Fibroblast of skin of abdomen (primary cell): ENCODE measurements around the gene CIPC.

Source experiments
- DNase-seq: peaks from one replicate; pipeline ENCODE4 v3.0.0-alpha.2; 2013

The CIPC gene

DNA sequence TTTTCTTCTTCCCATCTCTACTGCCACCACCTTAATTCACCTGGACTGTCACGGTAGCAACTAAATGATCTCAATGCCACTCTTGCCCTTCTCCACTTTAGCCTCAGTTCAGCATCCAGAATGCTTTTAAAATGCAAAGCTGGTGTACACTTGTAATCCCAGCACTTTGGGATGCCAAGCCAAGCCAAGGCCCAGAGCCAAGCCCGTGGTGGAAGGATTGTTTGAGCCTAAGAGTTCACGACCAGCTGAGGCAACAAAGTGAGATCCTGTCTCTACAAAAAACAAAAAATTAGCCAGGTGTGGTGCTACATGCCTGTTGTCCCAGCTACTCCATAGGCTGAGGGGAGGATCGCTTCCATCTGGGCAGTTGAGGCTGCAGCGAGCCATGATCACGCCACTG is 5.9 kb downstream of the CIPC start:
- no peak for DNase-seq

DNA sequence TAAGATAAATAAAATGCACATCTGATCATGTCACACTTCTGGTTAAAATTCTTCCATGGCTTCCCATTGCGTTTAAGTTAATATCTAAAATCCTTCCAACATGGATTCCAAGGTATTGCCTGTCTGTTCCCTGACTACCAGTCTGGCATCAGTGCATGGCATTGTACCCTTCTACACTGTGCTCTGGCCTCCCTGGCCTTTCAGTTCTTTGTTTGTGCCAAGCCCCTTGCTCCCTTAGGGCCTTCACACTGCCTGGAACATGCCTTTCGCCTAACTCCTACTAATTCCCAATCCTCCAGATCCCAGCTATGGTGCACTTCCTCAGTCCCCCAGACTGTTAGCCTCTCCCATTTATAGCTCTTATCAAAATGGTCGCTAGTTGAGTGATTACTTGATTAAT is 6.3 kb downstream of the CIPC start:
- DNase-seq: no peak

DNA sequence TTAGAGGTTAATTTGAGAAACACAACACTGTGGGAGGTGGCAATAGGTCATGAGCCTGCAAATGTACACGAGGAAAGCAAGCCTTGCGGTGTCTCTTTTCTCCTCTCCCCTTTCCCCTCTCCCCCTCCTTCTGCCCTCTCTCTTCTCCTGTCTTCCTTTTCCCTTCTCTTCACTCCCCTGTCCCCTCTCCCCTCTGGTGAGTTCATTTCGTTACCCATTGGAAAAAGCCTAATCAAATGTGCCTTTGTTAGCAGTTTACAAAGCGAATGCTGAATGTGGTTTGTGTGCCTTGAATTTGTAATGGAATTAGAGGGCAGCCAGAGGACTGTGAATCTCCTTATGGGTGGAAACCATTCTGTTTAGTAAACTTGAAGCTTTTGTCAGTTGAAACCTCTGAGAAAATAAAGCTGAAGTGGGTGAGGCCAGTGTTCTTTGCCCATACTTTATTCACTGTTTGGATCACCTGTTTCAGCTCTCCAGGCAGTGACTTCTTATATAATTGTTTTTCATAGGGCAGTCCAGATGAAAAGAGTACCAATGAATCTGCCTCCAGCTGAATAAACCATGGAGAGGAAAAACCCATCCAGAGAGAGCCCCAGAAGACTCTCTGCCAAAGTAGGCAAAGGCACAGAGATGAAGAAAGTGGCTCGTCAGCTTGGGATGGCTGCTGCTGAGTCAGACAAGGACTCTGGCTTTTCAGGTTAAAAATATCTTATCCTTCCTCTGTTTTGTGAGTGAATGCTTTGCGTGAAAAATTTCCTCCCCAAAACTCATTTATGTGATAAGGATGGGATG is 7.3 kb downstream of the CIPC start:
- DNase-seq: no peak

DNA sequence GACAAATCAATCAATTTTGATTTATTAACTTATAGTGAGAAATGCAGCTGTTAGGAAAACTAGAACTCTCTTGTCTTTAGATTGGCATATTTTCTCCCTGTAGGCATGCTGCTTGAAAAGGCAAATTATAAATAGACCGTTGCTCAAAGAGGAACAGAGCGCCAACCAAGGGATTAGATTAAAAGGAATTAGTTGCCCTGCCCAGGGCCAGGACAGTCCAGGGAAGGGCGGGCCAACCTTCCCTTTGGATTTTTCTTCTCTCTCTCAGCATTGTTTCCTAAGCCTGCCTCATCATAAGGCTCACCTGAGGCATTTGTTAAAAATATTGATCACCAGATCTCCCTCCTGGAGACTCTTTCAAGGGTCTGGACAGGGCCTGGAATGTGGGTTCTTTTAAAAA is 8.6 kb downstream of the CIPC start:
- no peak for DNase-seq

DNA sequence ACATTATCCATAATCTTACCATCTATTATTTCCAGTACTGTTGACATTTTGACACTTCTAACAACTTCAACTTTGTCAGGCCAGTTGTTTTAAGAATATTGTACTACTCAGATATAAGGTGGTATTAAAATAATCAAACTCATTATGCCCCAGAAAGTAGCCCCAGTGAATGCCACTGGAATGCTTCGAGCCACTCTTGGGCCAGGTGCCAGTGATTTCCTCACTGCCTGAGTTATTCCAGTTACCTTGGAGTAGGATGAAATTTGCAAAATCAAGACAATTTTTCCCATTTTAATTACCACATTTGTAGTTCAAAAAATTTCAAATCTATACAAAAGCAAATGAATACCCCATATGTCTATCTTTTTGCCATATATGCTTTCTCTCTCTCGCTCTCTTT is 9.2 kb downstream of the CIPC start:
- no peak for DNase-seq

DNA sequence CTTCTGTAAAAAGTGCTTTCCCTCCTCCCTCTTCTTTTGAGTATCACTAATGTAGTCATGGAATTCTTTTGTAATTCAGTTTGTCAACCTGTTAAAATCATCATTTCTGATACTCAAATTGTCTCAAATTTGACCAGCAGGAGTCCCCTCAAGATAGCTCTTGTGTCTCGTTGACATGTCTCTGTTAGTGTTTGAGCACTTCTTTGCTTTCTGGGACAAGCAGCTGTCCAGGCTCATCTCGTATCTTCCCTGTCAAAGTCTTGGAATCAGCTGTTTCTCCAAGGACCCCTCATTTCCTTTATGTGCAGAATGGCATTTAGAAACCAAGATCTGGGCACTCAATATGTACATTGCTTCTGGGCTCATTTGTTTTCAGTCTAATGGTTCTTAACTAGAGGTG is 10.7 kb downstream of the CIPC start:
- DNase-seq: no peak

DNA sequence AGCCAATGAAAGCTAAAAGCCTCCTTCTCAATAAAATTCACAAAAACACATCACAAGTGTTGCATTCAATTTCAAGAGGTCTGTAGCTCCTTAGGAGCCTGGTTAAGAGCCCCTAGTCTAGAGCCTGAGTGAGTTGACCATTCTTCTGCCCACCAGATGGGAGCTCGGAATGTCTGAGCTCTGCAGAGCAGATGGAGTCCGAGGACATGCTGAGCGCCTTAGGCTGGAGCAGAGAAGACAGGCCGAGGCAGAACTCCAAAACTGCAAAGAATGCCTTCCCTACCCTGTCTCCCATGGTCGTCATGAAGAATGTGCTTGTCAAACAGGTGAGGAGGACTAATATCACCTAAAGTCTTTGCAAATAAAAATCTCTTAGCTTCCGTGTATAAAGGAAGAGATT is 11.6 kb downstream of the CIPC start:
- DNase-seq: no peak

DNA sequence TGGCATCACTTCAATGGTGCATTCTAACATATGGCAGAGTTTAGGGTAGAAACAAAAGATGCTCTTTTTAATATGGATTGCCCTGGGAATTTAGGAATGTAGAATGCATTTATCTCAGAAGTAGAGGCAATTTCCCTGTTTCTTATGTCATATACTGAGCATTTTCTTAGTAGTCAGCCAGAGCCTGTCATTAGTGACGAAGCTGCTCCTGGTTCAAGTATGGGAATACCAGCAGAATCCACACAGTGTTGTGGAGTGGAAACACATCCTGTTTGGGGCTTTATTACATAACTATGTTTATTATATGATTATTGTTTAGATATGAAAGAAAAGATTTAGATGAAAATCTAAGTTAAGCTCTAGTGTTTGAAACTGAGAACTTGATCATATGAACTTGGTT is 12.2 kb downstream of the CIPC start:
- no peak for DNase-seq

DNA sequence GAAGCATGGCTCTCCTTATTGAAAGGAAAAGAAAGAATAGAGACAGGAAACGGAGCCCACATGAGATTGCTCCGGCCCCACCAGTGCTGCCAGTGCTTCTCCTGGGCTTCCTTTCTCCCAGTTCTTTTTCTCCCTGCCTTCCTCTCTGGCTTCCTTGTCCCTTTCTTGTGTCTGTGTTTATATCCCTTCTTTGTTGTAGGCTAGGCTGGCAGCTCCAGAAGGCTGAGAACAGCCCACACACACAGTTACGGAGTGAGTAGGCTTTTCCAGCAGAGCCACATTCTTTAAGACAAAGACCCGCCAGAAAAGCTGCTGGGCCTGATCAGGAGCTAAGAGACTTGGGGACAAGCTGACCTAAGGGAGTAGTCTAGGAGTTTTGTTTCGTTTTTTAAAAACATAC is 13.0 kb downstream of the CIPC start:
- DNase-seq: no peak

DNA sequence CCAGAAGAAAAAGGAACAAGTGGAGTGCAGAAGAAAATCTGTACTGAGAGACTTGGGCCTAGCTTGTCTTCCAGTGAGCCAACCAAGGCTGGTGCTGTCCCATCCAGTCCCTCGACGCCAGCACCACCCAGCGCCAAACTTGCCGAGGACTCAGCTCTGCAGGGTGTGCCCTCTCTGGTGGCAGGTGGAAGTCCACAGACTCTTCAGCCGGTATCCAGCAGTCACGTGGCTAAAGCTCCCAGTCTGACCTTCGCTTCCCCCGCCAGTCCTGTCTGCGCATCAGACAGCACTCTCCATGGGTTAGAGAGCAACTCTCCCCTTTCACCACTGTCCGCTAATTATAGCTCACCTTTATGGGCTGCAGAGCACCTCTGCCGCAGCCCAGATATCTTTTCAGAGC is 15.6 kb downstream of the CIPC start:
- DNase-seq: no peak

DNA sequence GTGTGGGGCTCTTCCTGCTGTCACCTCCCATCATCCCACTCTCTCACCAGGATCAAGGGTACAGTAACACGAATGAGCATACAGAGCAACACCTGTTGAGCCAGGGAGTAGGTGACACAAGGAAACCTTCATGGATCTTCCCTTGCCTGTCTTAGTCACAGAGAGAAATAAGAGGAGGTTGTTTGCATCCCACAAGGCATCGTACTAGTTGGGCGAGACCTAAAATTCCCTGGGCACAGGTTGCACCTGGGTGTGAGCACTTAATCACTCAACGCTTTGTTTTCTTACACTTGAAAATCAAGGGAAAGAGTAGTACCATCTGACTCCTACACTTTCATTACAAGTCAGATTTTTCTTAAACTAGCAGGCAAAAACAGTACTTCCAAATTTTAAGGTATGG is 16.6 kb downstream of the CIPC start:
- DNase-seq: no peak

DNA sequence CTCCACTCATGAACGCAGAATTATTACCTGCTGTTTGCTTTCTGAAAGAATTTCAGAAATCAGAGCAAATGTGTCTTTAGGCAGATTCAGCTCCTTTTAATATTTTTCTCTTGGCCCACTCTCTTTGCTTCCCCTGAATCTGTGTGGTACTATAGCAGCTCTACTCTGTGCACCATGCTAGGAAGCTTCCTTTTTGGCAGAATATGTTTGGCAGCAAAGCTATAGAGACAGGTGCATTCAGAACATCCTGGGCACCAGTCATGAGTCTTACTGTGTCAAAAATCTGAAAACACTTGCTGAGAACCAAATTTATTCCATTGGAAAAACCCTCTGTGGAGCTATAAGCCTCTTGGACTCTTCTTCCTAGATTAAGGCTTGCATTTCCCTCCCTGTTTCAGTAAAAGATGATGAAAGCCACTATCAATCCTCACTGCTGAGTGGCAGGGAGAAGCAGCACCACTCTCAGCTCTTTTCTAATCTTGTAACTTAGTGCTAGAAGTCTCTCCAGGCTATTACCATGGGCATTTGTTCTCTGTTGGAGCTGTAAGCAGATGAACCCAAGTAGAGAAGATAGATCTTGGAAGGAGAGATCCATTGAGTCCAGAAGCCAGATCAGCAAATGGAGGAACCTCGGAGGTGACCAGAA is 18.2 kb downstream of the CIPC start:
- no peak for DNase-seq

DNA sequence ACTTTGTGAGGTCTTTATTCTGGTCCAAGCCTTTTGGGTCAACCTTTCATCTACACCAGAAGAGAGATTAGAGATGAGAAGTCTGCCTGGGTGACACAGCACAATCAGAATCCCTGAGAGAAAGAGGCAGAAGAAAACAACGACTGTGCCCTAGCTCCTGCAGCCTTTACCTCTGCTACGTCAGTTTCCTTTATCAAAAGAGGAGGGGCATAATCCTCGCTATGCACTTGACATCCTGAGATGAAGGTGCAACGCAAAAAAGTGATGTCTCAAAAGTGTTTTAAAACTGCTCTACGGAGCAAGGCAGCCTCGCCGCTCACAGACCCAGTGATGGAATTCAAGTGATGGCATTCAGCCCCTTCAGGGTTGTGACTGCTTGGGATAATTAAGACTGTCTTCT is 21.8 kb downstream of the CIPC start:
- DNase-seq: no peak

DNA sequence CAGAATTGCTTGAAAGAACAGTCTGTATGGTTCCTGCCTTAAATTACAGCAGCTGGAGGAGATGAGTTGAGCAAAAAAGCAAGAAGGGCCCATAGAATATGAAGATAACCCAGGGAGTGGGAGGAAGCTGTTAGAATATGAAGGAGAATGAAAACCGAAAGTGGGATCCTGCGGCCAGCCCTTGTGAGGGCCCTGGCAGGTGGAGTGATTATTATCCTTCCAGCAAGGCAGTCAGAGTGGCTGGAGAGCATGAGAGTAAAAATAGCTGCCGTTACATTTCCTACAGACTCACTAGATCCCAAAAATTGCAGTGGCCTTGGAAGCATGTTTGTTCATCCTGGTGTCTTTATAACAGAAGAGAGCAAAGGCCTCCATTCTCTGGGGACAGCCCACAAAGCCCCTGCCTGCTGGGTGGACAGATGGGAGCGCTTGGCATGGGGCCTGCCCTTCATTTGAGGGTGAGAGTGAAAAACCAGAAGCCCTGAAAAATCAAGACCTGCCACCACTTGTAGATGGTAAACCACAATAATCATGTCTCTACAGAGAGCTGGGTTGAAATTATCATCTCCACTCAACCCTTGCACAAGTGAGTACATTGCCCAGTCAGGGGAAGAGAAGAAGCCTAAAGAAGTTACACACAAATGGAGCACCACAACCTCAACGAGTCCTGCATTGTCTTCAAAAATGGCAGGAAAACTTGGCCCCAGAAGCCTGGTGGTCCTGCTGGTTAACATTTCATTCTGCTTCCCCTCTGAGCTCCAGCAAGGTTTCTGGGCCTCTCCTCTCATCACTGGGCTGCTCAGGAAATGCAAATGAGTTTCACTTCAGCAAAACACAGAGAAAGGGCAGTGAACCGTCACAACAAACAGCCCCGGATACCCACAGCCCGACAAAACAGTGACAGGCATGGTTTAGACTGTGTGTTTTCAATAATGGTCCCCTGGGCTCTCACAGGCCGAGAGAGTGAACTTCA is 23.0 kb downstream of the CIPC start:
- DNase-seq: no peak

DNA sequence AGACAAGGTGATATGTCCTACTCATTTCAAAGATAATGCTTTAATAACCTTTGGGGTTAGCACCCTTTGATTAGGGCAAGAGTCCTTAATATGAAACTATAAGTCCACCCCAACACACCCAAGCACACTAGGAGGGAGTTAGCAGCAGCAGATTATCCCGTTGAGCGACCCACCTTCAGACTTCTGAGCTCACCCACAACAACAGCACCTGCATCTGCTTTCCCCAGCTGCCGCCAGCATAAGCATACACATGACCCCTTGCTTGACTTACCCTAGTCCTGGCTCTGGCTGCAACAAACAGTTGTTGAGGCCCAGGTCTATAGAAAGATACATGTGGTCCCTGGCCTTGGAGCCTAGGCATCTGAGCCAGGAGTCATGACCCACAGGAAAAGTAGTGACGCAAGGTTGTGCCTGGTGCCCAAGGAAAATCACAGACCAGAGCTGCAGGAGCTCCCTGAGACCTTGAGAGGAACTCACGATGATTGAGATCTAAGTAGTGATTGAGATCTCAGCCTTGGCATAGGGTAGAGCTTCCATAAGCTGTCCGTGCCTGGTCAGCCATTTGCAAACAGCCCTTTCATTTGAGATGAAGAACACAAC is 24.6 kb downstream of the CIPC start:
- DNase-seq: no peak

DNA sequence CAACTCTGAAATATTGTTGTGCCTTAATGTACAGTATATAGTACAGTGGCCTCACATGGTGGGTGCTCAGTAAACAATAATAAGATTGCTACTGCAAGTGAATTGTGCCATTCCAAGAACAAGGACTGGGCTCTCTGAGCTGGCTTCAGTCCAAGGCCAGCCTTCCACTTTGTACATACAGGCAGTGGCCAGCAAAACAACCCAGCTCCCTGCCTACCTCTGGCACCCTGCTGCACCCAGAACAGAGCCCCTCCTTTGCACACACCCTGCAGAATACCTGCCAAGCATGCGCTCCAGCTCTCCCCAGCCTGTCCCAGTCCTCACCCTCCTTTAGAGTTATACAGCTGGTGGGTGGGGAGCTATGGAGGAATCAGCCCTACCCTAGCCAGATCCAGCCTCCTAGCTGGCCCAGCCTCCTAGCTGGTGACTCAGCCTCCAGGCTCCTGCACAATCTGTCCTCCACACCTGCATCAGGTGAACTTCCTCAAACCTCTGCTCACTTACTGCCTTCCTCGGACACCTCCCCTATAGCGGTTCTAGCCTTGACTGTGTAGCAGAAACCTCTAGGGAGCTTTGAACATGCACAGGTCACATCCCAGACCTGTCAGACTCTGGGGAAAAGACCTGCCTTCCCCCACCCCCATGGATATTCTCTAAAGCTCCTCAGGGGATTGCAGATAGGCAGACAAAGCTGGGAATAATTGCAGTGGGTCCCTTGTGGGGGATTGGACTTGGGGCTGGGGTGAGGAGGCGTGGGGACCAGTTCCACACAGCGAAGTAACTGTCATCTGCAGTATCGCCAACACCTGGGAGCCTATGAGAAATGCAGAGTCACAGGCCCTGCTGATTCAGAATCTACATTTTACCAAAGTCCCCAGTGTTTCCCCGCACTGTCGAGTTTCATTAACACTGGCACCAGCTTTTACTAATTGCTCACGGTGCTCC is 25.6 kb downstream of the CIPC start:
- DNase-seq: no peak

DNA sequence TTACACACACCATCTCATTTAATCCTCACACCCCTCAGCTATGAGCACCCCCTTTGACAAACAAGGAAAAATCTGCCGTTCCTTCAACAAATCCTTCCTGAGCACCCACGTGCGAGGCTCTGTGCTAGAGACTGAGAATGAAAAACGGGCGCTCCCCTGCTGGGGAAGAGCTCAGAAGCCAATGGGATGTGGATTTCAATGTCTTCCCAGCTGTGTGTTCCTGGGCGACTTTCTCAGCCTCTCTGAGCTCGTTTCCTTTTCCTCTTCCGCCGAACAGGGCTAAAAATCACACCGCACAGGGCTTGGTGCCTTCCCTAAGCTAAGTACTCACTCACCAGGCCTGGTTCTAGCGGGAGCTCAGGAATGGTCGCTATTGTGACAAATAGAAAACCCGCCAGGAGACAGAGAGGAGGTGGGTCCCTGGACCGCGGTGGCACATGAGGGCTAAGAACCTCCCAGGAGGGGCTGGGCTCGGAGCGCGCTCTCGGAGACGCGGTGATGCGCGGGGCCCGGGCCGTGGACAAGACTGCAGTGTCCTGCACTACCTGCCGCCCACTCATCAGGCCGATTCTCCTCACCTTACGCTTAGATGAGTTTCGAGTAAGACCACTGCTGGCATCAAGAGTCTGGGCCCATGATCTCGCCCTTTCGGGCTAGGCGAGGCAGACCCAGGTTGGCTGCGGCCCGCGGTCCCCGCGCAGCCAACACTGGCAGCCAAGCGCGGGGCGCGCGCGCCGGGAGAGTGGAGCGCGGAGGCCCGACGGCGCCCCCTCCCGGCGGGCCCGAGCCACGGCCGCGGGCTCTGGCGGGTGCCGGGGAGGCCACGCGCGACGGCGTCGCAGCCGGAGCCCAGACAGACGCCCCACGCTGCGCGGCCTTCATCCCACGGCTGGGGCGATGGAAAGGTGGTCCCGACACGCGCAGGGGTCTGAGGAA is 26.6 kb downstream of the CIPC start:
- no peak for DNase-seq

DNA sequence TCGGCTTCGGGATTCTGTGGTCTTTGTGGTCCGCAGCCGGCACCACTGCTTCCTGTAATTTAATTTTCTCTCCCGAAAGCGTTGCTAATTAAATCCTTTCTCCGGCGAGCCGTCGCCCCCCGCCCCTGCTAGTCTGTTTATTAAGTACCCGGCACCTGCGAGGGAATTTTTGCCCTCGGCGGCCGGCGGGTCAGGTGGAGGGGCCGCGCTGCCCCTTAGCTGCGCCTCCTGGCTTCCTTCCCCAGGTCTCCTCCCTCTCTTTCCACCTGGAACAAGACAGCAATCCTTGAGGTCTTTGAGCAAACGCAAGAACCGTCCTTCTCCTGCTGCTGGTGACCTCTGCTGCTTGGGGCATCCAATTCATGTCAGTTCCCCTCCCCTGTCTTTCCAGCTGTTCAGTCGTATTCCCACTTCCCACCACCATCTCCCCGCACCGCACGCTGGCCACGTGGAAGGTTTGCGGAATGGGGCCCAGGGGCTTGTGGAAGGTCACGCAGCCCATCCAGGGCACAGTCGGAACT is 27.3 kb downstream of the CIPC start:
- no peak for DNase-seq

DNA sequence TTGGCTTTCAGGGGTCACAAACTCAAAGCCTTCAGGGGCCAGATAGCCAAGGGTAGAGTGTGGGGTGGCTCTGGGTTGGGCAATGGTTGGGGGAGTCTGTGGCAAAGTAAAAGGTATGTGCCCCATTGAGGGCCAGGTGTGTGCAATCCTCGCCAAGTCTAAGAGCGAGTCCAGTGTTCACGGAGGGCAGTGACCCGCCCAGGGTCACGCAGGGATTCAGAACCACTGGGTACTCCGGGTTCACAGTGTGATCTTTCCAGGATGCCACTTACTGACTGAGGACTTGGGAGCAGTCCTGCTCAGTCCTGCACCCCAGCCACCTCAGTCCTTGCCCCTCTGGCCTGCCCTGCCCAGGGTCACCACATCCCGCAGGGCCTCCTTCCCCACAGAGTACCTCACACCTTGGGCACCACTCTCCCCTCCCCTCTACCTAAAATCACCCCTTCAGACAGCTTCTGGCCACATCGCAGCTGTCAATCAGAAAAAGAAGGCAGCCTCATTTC is 27.8 kb downstream of the CIPC start:
- no peak for DNase-seq

DNA sequence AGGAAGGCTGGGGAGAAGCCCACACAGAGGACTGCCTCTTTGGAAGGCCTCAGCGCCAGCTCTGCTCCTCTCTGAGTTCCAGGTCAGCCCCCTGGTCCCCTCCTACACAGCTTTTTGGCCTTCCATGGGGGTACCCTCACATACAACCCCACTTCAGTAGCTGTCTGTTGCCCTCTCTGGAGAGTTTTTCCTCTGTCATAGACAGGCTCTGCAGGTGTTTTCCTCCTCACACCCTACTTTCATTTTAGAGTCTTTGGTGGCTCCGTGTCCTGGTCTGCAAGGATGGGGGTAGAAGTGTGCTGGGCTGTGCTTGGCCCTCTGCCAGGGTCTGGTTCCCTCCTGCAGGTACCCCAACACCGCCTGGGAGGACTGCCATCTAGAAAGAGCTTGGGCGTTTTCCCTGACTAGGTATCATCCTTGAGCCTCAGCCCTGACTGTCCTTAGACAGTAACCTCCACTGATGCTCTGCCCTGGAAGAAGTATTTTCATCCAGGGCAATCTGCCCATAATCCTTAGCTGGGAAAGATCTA is 28.5 kb downstream of the CIPC start:
- no peak for DNase-seq
